Measurements from ENCODE around the gene PHF13. TPM values are rescaled to one million over a fixed set of nuclear protein-coding genes. Genes with fewer than 3 reads are reported as not detected.
A peak's percentile ranks its signal among the peaks of the same experiment; 100 is the strongest.
"Not testable (repeated sequence)": the region's sequence is repeated elsewhere in the genome, so short reads cannot be mapped to it uniquely, and the experiment has no call there.

The PHF13 gene
- total RNA-seq, 3 donors from 2014 or later = 10.9 to 18.3 (median 14.4) TPM

- DNase-seq (ENCODE audit: low spot score in 2 of 2) = no peak
- Histone ChIP-seq H3K27ac (no peak overlapping the region), H3K36me3 (peaks cover 11% of the 10 kb centered on the region), H3K27me3 (no peaks in the 10 kb centered on the region), H3K4me3 (no peak overlapping the region), H3K9me3 (no peaks in the 10 kb centered on the region), H3K4me1 (no peaks in the 10 kb centered on the region)
- intact Hi-C loops (cut with DNase I; ENCODE audit: low total_unique reads) = no loop called here
- TF ChIP-seq POLR2A (IDR thresholded peaks at IDR 0.05) (no peak), CTCF (IDR thresholded peaks at IDR 0.05) (no peak), POLR2AphosphoS5 (IDR thresholded peaks at IDR 0.05) (no peak)
These were observed 19.3 kb downstream of the PHF13 start for GRCh38 chr1:6632588-6633514.

GRCh38 chr1:6634371-6635052 lies 21.0 kb downstream of the PHF13 start:
- TF ChIP-seq POLR2A (IDR thresholded peaks at IDR 0.05) = no peak
- TF ChIP-seq CTCF (IDR thresholded peaks at IDR 0.05) = peak in 2 of 3 donors; percentile 47 to 48
- H3K9me3 ChIP-seq = no peaks in the 10 kb centered on the region
- no peaks in the 10 kb centered on the region for H3K27me3 ChIP-seq
- no peak overlapping the region for H3K4me3 ChIP-seq
- DNase-seq (ENCODE audit: low spot score in 2 of 2) = peak in 1 of 2 donors; percentile 51
- peaks cover 6% of the 10 kb centered on the region for H3K36me3 ChIP-seq
- no peaks in the 10 kb centered on the region for H3K4me1 ChIP-seq
- intact Hi-C loops (cut with DNase I; ENCODE audit: low total_unique reads) = no loop called here
- H3K27ac ChIP-seq = no peak overlapping the region

- Histone ChIP-seq H3K9me3 (no peaks in the 10 kb centered on the region), H3K36me3 (peaks cover 6% of the 10 kb centered on the region), H3K4me1 (no peaks in the 10 kb centered on the region), H3K27ac (no peak overlapping the region), H3K27me3 (no peaks in the 10 kb centered on the region), H3K4me3 (no peak overlapping the region)
- intact Hi-C loops (cut with DNase I; ENCODE audit: low total_unique reads) = no loop called here
- no peak for TF ChIP-seq CTCF (IDR thresholded peaks at IDR 0.05)
- no peak for TF ChIP-seq POLR2A (IDR thresholded peaks at IDR 0.05)
- no peak for TF ChIP-seq POLR2AphosphoS5 (IDR thresholded peaks at IDR 0.05)
- no peak for DNase-seq (ENCODE audit: low spot score in 2 of 2)
These were observed 21.8 kb downstream of the PHF13 start for GRCh38 chr1:6635161-6635909.

- no peak overlapping the region for H3K27ac ChIP-seq
- no peak for DNase-seq (ENCODE audit: low spot score in 2 of 2)
These were observed 22.6 kb downstream of the PHF13 start for GRCh38 chr1:6635910-6636760.

GRCh38 chr1:6636778-6637177 lies 23.2 kb downstream of the PHF13 start:
- DNase-seq (ENCODE audit: low spot score in 2 of 2); H3K4me1 ChIP-seq; H3K27me3 ChIP-seq; H3K36me3 ChIP-seq; intact Hi-C loops (cut with DNase I; ENCODE audit: low total_unique reads); H3K4me3 ChIP-seq; H3K27ac ChIP-seq; H3K9me3 ChIP-seq: not testable (repeated sequence)

More at GRCh38 chr1:6635910-6636760, 22.6 kb downstream of the PHF13 start:
- intact Hi-C loops (cut with DNase I; ENCODE audit: low total_unique reads) = no loop called here
- H3K4me1 ChIP-seq = no peaks in the 10 kb centered on the region
- no peaks in the 10 kb centered on the region for H3K27me3 ChIP-seq
- H3K9me3 ChIP-seq = no peaks in the 10 kb centered on the region
- no peak for TF ChIP-seq POLR2AphosphoS5 (IDR thresholded peaks at IDR 0.05)
- TF ChIP-seq POLR2A (IDR thresholded peaks at IDR 0.05) = no peak
- TF ChIP-seq CTCF (IDR thresholded peaks at IDR 0.05) = no peak
- H3K36me3 ChIP-seq = peaks cover 6% of the 10 kb centered on the region
- no peak overlapping the region for H3K4me3 ChIP-seq

Measured in breast epithelium (tissue), 4 donors.